AG09309 (cell line): ENCODE results near the gene SCAMP3.
"Not testable (repeated sequence)": the region's sequence is repeated elsewhere in the genome, so short reads cannot be mapped to it uniquely, and the experiment has no call there.

Experiments
- DNase-seq: peaks from one replicate; pipeline ENCODE4 v3.0.0-alpha.2; 2010; ENCODE audit warnings: low read depth
- H3K4me3 ChIP-seq: 2 replicates; pipeline ENCODE4 v1.5.1; 2011; ENCODE audit warnings: mild to moderate bottlenecking, low read depth, low read length, moderate library complexity; ENCODE audit not compliant: control insufficient read depth
- TF ChIP-seq, protein P1 (sequence below): IDR thresholded peaks from 2 replicates; pipeline ENCODE4 v1.5.1; 2011; ENCODE audit warnings: mild to moderate bottlenecking, low read depth, low read length, inconsistent platforms; ENCODE audit not compliant: insufficient read depth, control insufficient read depth; ENCODE audit errors: missing control alignments

Gene SCAMP3

DNA sequence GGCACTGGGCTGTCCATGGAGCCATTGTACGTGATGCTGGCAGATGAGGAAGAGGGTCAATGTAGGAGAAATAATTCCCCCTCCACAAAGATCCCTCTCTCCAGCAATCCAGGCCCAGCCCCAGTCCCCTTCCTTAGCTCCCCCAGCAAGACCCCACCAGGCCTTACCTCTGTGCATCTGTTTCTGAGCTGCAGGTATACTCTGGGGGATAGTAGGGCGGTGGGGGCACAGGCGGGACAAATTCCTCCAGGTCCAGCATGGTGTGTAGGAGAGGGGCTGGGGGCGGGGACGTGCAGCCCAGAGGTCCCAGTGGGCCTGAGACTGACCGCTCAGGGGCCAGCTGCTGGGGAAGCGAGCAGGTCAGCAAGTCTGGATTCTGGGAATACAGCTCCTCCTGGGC lies 10.6 kb downstream of the SCAMP3 start:
- no peak overlapping the region for H3K4me3 ChIP-seq
- TF ChIP-seq, protein P1, sequence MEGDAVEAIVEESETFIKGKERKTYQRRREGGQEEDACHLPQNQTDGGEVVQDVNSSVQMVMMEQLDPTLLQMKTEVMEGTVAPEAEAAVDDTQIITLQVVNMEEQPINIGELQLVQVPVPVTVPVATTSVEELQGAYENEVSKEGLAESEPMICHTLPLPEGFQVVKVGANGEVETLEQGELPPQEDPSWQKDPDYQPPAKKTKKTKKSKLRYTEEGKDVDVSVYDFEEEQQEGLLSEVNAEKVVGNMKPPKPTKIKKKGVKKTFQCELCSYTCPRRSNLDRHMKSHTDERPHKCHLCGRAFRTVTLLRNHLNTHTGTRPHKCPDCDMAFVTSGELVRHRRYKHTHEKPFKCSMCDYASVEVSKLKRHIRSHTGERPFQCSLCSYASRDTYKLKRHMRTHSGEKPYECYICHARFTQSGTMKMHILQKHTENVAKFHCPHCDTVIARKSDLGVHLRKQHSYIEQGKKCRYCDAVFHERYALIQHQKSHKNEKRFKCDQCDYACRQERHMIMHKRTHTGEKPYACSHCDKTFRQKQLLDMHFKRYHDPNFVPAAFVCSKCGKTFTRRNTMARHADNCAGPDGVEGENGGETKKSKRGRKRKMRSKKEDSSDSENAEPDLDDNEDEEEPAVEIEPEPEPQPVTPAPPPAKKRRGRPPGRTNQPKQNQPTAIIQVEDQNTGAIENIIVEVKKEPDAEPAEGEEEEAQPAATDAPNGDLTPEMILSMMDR, result no peak
- no peak for DNase-seq

DNA sequence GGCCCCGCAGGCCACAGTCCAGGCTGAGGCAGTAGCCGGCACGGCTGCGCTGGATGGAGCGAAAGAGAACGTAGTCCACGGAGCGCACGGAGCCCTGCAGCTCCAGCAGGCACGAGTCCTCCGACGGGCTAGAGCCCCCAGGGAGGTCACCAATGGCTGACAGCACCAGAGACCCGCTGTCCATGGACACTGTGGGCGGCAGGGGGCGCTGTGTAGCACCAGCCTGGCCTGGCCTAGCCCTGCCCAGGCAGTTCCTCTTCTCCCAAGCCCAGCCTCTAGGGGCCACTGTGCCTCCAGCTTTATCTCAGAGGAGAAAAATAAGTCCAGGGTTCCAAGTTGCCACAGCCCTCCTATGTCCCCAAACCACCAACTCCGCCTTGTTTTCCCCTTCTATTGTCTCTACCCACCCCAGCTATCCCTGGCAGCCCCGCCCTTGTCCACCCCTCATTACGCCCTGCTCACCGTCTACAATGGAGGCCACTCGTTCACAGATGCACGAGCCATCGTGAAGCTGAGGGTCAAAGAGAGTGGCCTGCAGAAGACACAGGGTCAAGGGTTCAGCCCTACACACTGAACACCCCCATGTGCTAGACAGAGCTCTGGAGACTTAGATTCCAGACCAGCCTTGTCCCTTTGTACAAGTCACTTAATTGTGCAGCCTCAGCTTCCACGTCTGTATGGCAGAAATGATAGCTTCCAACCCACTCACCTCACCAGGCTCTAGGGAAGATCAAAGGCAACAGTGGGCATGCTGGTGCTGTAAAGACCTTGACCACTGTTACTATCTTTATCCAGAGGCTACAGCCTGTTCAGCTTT lies 11.3 kb downstream of the SCAMP3 start:
- no peak overlapping the region for H3K4me3 ChIP-seq
- DNase-seq, result no peak
- TF ChIP-seq, protein P1, result peak; percentile 100

DNA sequence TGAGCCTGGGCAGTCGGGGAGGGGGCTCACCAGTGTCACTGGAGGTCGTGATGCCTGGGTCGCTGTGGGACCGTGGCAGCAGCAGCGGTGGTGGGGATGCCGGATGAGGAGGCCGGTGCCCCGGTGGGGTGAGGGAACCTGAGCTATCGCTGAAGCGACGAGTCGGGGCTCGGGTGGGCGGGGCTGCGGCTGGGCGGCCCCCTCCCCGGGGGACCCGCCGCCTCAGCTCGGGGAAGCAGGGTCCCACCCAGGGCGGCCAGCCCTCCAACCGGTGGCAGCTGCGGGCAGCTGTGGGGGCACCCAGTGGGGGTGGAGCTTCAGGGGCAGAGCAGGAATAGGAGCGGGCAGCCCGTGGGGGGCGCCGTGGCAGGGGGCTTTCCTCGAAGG lies 11.9 kb downstream of the SCAMP3 start:
- TF ChIP-seq, protein P1, result no peak
- H3K4me3 ChIP-seq, result no peak overlapping the region
- no peak for DNase-seq

DNA sequence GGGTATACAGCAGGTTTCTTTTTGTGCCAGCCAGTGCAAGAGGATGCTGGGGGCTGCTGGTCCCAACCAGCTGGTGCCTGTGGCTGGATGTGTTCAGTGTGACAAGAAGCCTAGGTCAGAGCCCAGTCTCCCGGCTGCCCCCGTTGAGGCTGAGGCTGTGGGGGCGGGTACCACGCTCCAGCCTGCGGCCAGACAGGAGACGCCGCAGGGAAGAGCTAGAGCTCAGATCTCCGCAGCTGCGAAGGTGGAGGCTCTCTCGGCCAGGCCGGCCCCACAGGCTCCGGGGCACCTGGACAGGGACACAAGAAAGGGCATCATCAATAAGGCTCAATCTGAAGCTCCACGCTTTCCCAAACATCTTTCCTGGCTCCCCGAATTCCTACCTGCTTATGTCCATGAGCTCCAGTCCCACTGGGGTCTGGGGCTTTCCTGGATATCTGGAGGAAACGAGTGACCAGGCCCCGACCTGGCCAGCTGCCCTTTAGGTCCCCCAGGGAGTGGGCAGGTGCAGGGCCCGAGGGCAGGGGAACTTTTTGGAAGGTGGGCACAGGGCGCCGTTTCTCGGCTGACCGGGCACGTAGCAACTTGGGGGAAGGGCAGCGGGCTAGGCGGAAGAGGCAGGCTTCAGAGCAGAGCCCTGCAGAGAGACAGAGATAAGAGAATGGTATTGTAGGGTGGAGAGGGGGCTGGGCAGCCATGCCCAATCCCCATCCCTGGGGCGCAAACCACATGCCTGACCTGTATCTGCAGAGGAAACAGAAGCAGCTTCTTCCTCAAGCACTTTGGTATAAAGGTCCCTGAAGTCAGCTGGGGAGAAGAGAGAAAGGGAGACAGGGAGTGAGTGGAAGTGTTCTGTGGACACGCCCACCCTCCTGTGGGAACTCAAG lies 14.2 kb downstream of the SCAMP3 start:
- TF ChIP-seq, protein P1, result no peak
- no peak overlapping the region for H3K4me3 ChIP-seq
- DNase-seq, result no peak

DNA sequence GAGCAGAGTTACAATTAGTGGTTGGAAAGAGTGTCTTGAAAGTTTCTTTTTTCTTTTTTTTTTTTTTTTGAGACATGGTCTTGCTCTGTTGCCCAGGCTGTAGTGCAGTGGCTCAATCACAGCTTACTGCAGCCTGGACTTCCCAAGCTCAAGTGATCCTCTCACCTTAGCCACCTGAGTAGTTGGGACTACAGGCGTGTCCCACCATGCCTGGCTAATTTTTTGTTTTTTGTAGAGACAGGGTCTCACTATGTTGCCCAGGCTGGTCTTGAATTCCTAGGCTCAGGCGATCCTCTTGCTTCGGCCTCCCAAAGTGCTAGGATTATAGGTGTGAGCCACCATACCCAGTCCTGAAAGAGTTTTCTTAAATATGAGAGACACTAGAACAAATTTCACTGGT lies 15.4 kb downstream of the SCAMP3 start:
- DNase-seq, H3K4me3 ChIP-seq: not testable (repeated sequence)

DNA sequence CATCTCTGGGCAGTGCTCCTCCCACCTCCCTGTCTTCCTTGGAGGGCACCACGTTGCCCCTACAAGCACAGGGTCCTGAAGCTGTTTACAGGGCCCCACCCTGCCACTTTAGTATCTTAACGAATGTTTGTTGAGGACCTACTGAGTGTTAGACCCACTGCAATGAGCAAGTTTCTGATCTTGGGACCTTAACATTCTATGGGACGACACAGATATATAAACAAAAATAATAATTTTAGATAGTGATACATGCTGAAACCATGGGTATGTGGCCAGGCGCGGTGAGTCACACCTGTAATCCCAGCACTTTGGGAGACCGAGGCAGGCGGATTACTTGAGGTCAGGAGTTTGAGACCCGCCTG lies 17.0 kb downstream of the SCAMP3 start:
- peak overlapping the region; percentile 74 for H3K4me3 ChIP-seq
- TF ChIP-seq, protein P1, result no peak
- DNase-seq, result no peak
